WERI-Rb-1 (cell line): ENCODE measurements around the gene HSD17B7.
A peak's percentile ranks its signal among the peaks of the same experiment; 100 is the strongest.

ENCODE experiments used
- DNase-seq: peaks from one replicate; pipeline ENCODE4 v3.0.0-alpha.2; 2020
- H3K27ac ChIP-seq: fragments of 250-450 bp; sonication (Bioruptor Pico); 2 replicates; pipeline ENCODE4 v1.5.1; 2020; ENCODE audit warnings: mild to moderate bottlenecking, moderate library complexity
- H3K27me3 ChIP-seq: fragments of 250-450 bp; sonication (Bioruptor Pico); 2 replicates; pipeline ENCODE4 v1.5.1; 2021; ENCODE audit warnings: mild to moderate bottlenecking, low read depth, moderate library complexity; ENCODE audit not compliant: insufficient read depth, severe bottlenecking
- H3K36me3 ChIP-seq: fragments of 250-450 bp; sonication (Bioruptor Pico); 2 replicates; pipeline ENCODE4 v1.5.1; 2020; ENCODE audit warnings: mild to moderate bottlenecking, moderate library complexity
- H3K4me3 ChIP-seq: 2 replicates; pipeline ENCODE4 v1.5.1; 2011; ENCODE audit warnings: low read depth, mild to moderate bottlenecking, control low read depth, low read length
- H3K9me3 ChIP-seq: fragments of 250-450 bp; sonication (Bioruptor Pico); 2 replicates; pipeline ENCODE4 v1.5.1; 2021; ENCODE audit warnings: mild to moderate bottlenecking, moderate library complexity; ENCODE audit not compliant: severe bottlenecking
- TF ChIP-seq, protein P1 (sequence below): IDR thresholded peaks from 2 replicates; pipeline ENCODE4 v1.5.1; 2011; ENCODE audit warnings: low read depth, mild to moderate bottlenecking, control low read depth, inconsistent platforms, low read length

The HSD17B7 gene

DNA sequence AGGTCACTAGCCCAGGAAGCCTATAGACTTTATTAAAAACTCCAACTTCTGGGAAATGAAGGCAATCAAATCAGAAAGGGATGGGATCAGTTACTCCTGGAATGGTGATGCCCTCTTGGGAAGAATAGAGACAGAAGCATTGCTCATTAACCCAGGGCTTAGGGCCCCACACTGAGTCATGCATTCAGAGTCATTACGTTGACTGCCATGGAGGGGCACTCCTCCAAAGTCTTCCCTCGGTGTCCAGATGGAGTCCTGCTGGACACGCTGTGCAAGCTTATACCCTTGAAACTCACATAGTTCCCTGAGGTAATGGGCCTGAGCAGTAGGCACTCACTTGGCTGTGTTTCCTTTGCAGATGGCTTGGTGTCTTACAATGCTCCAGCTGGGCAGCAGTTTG, 35.2 kb upstream of the HSD17B7 start:
- H3K9me3 ChIP-seq, result peaks cover 15% of the 10 kb centered on the region
- H3K27ac ChIP-seq, result no peak overlapping the region
- H3K36me3 ChIP-seq, result no peaks in the 10 kb centered on the region
- DNase-seq, result peak; percentile 47
- no peak overlapping the region for H3K4me3 ChIP-seq
- TF ChIP-seq, protein P1, sequence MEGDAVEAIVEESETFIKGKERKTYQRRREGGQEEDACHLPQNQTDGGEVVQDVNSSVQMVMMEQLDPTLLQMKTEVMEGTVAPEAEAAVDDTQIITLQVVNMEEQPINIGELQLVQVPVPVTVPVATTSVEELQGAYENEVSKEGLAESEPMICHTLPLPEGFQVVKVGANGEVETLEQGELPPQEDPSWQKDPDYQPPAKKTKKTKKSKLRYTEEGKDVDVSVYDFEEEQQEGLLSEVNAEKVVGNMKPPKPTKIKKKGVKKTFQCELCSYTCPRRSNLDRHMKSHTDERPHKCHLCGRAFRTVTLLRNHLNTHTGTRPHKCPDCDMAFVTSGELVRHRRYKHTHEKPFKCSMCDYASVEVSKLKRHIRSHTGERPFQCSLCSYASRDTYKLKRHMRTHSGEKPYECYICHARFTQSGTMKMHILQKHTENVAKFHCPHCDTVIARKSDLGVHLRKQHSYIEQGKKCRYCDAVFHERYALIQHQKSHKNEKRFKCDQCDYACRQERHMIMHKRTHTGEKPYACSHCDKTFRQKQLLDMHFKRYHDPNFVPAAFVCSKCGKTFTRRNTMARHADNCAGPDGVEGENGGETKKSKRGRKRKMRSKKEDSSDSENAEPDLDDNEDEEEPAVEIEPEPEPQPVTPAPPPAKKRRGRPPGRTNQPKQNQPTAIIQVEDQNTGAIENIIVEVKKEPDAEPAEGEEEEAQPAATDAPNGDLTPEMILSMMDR, result peak; percentile 29; the same call in 1 of the 2 replicates
- no peaks in the 10 kb centered on the region for H3K27me3 ChIP-seq

DNA sequence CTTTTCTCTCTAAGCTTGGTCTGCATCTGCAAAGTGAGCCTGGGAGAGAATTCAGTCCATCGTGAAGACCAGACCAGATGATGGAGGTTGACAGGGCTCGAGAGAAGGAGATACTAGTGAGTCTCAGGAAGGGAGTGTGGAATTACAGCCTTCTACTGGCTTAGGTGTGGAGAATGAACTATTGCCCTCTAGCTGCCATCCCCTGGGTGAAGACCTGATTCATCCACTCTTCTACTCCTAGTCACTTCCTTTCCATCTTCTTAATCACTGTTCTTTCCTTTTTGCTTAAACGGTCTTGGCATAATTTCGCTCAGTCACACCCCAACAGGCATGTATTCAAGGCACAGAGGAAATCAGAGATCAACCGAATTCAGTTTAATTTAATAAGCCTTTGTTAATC, 34.0 kb upstream of the HSD17B7 start:
- TF ChIP-seq, protein P1, result peak; percentile 33; the same call in 1 of the 2 replicates
- no peaks in the 10 kb centered on the region for H3K27me3 ChIP-seq
- peaks cover 3% of the 10 kb centered on the region for H3K9me3 ChIP-seq
- no peaks in the 10 kb centered on the region for H3K36me3 ChIP-seq
- DNase-seq, result no peak
- no peak overlapping the region for H3K27ac ChIP-seq
- H3K4me3 ChIP-seq, result no peak overlapping the region

DNA sequence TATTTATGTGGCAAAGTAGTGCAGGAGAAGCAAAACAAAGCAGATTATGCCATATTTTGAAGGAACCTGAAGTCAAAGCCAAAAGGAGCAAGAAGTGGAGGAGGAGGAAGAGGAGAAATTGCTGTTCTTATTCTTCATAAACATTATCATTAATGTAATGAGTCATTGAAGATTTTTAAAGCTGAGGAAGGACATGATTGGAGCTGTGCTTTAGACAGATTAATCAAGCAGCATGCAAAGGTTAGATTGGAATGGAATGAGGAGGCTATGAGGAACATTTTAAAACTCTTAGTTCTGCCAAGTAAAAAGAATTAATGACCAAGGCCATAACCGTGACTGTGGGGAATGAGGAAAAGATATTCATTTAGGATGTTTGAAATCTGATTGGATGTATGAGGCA, 33.0 kb upstream of the HSD17B7 start:
- TF ChIP-seq, protein P1, result no peak
- Histone ChIP-seq H3K4me3 (no peak overlapping the region), H3K9me3 (no peaks in the 10 kb centered on the region), H3K27me3 (no peaks in the 10 kb centered on the region), H3K27ac (no peak overlapping the region), H3K36me3 (no peaks in the 10 kb centered on the region)
- DNase-seq, result no peak

DNA sequence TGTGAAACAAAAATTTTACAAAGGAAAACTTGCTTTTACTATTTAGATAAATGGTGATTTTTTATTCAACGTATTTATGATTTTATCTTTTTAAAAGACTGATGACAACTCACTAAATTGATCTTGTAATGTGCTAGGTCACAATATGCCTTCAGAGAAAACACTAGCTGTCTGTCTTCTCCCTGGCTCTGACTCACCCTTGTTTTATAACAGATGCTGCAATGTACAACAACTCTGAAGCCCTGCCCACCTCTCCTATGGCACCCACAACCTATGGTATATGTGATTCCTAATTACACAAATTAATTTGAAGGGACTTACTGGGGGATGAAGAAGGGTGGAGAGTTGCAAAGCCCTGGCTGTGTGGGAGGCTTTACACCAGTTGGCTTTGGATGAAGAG, 24.7 kb upstream of the HSD17B7 start:
- Histone ChIP-seq H3K27ac (no peak overlapping the region), H3K36me3 (no peaks in the 10 kb centered on the region), H3K27me3 (no peaks in the 10 kb centered on the region), H3K4me3 (no peak overlapping the region), H3K9me3 (no peaks in the 10 kb centered on the region)
- TF ChIP-seq, protein P1, result no peak
- no peak for DNase-seq

DNA sequence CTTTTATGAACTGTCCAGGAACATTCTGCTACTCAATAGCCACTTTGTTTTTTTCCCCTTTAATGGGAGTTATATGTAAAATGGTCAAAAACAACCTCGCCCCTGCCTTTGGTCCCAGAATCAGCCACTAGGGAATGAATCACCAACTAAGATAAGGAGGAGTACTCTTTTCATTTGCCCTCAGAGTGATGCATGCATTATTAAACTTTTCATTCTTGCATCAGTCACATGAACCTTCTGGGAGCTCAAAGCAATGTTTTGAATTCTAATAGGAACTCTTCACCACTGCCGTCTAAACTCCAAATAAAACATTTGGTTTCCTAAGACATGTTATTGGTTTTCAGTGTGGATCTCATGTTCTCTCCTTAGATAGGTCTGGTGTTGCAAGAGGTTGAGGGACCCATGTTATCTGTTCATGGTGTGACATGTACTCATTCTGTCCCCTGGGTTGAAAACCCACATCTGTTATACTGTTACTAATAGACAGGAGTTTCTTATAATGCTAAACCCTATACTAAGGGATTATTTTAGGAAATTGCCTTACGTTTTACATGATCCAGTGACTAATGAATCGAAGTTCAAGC, 17.8 kb upstream of the HSD17B7 start:
- TF ChIP-seq, protein P1, result no peak
- no peak overlapping the region for H3K4me3 ChIP-seq
- H3K27ac ChIP-seq, result no peak overlapping the region
- no peaks in the 10 kb centered on the region for H3K9me3 ChIP-seq
- H3K27me3 ChIP-seq, result no peaks in the 10 kb centered on the region
- no peaks in the 10 kb centered on the region for H3K36me3 ChIP-seq
- no peak for DNase-seq

DNA sequence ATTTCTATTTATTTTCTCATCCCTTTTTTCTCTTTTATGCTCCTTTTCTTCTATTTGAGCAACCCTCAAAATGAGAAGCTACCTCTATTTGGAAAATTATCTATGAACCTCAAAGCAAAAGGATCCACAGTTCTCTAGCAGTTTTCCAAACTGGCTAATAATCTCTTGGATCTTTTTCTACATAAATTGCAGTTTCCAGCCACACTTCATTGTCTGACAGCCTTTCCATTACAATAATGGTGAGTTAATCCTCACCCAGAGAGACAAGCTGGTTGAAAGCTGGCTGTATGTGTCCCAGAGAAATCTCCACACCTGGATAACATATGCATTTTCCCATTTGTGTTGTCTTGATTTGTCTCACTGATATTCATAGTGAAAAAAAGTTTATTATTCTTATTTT, 16.5 kb upstream of the HSD17B7 start:
- H3K4me3 ChIP-seq, result no peak overlapping the region
- H3K27me3 ChIP-seq, result no peaks in the 10 kb centered on the region
- TF ChIP-seq, protein P1, result no peak
- H3K27ac ChIP-seq, result peak overlapping the region; percentile 13
- no peaks in the 10 kb centered on the region for H3K9me3 ChIP-seq
- H3K36me3 ChIP-seq, result no peaks in the 10 kb centered on the region
- peak; percentile 24 for DNase-seq
